ENCODE data around the gene PSG7.
"Not testable (repeated sequence)": the region's sequence is repeated elsewhere in the genome, so short reads cannot be mapped to it uniquely, and the experiment has no call there.

Gene PSG7

DNA sequence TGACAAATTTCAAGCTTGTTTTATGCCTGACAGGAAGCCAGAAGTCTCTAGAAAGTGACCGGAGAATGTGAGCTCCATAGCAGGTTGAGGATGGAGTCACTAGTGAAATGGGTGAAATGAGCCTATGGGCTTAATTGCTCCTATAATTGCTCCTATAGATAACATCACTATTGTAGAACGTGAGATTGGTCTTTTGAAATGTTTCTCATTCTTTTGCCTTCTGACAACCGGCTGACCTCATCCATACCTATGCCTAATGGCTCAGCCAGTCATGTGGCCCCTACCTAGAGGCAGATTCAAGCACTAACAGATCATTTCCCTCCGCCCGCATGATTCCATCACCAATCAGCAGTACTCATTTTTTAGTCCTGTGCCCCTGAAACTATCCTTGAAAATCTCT lies 23.5 kb downstream of the PSG7 start:
- DNase-seq, result not testable (repeated sequence)

DNA sequence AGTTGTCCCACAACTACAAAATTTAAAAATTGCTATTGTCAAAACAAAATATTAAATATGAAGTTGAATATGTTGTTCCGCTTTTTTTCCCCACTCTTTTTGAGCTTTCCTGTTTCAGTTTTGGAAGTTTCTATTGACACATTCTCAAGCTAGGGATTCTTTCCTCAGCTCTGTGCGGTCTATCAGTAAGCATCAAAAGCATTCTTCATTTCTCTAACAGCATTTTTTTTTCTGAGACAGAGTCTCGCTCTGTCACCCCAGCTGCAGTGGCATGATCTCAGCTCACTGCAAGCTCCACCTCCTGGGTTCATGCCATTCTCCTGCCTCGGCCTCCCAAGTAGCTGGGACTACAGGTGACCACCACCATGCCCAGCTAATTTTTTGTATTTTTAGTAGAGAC lies 24.1 kb downstream of the PSG7 start:
- DNase-seq, result not testable (repeated sequence)

DNA sequence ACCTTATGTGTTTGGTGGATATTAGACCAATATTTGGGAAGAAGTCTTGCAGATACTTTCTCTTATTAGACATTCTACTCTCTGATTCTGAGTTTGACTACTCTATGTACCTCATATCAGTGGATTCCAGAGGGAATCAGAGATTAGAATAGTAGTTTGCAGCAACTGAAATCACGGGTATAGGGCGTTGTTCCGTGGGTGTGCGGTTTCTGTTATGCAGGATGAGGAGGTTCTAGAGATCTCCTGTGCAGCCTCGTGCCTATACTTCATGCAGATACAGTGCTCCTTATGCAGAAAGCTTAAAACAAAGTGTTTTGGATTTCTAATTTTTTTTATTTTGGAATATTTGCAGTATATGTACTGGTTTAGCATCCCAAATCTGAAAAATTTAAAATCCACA lies 25.3 kb downstream of the PSG7 start:
- DNase-seq, result not testable (repeated sequence)

DNA sequence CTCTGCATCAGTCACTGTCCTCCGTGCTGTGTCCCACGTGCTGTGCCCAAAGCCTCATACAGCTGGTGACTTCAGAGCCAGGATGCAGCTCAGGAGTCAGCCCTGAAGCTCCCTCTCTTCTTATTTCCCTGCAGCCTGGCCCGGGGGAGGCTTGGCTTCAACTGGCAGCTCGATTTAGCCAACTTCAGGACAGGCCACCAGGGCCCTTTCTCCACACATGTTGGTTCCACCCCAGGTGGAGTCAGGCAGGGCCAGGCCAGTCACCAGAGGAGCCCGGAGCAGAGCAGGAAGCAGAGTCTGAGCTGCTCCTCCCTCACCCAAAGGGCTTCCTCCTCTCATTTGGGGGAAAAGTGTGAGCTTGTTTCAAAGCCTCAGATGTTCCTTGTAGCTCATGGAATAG lies 30.8 kb downstream of the PSG7 start:
- DNase-seq, result not testable (repeated sequence)

DNA sequence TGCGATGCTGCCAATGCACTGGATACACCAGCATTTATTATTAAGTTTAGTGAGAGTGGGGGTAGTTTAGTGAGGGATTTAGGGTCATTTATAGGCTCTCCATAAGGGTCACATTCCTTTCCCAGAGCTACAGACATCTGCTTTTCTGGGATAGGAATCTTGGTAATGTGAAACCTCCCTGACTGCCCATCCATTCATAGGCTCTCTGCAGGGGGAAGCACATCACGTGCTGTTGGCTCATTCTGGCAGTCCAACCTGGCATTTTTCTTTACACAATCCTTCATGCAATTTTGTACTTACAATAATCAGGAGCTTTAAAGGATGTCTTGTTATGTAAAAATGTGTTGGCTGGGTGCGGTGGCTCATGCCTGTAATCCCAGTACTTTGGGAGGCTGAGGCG lies 36.4 kb downstream of the PSG7 start:
- DNase-seq, result not testable (repeated sequence)

DNA sequence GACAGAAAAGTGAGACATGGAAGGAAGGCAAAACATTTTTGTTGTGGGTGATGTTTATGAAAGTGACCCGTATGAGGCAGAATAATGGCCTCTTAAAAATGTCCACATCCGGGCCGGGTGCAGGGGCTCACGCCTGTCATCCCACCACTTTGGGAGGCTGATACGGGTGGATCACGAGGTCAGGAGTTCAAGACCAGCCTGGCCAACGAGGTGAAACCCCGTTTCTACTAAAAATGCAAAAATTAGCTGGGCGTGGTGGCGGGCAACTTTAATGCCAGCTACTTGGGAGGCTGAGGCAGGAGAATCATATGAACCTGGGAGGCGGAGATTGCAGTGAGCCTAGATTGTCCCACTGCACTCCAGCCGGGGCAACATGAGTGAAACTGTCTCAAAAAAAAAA lies 37.3 kb downstream of the PSG7 start:
- not testable (repeated sequence) for DNase-seq

DNA sequence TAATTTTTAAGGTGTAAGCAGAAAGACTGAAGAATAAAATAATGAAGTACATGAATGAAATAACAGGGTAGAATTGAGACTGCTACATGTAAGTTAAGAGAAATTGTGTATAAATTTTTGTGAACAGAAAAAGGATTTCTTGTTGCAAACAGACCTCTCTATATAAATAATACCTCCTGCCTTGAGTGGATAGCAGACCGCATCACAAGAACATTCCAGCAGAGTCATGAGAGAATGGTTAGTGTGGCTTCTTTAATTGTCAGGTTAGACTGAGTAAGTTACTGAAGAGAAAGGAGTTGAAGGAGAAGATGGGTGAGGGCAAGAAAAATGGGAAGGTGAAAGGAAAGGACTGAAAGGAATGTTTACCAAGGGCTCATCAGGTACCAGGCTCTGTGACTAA lies 37.9 kb downstream of the PSG7 start:
- not testable (repeated sequence) for DNase-seq

DNA sequence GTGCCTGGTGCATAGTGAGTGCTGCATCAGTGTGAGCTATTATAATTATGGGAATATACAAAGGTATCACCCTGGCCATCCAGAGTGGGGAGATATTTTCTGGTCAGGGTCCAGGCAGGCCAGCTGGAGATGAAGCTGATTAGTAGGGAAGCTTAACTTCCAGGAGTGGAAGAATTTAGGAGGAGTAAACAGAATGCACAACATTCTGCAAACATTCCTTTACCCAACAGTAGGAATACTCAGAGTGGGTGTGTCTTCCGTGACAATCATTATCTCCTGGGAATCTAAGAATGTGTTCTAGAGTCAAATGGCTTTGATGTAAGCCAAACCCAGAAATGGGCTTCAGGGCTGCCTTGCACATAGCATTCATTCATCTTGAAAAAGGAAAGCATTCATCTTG lies 38.4 kb downstream of the PSG7 start:
- DNase-seq, result not testable (repeated sequence)

DNA sequence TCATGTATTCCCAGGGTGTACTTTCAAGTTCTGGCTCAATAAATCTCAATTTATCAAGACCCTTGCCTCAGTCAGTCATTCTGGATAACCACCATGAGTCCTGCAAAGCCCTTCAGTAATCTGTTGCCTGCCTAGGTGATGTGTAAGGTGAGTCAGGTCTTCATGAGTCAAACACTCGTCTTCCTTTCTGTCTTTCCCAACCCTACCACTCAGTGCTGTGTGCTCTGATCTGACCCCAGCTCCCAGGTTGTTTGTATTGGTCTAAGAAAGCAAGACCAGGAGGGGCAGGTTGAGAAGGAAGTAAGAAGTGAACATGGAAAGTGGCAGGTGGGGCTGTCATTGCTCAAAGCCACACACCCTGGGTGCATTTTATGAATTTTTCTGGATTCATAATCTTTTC lies 39.3 kb downstream of the PSG7 start:
- DNase-seq, result not testable (repeated sequence)

DNA sequence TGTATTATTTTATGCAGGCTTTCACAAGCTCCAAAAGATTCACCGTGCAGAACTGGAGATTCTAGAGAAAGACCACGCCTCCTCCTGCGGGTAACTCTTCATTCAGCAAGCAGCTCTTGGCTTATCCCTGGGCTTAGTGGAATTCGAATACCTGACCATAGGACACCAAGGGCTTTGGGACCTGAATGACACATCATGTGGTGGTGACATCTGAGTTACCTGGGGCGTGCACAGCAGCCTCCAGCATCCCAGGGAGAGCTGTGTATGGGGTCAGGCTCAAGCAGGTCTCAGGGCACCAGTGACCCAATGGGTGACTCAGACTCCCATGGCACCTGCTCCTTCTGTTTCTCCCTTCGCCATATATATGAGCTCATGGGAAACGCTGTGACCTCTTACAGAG lies 46.6 kb downstream of the PSG7 start:
- not testable (repeated sequence) for DNase-seq

DNA sequence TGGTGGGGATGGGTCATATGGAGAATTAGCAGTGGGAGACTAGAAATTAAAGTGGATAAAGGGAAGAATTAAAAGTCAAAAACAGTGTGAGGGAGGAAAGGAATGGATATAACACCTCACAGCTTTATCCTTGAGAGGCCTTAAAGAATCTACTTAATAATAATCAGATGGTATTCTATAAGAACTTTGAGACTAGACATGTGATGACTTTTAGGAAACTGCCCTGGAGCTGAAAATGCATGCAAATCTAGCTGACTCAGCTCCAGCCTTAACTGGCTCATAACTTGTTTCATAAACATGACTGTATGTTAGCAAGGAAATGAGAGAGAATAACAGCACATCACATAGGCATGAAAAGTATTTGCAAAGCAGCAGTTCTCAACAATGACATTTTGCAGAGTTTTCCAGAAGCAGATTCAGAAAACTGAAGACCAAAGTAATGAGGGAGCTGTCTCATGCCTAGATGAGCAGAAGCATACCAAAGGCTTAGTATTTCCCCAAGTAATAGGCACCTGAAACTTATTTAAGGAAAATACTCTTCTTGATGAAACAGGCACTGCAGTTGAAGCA lies 49.0 kb downstream of the PSG7 start:
- DNase-seq, result not testable (repeated sequence)

DNA sequence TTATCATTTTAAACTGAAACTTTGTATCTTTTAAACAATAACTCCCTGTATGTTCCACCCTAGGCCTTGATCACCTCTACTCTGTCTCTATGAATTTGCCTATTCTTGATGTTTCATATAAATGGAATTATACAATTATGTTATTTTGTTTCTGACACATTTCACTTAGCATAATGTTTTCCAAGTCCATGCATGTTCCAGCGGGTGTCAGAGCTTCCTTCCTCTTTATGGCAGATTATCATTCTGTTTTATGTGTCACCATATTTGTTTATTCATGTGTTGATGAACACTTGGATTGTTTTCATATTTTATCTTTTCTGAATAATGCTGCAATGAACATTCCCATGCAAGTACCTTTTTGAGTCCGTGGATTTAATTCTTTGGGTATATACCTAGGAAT lies 54.3 kb downstream of the PSG7 start:
- not testable (repeated sequence) for DNase-seq

DNA sequence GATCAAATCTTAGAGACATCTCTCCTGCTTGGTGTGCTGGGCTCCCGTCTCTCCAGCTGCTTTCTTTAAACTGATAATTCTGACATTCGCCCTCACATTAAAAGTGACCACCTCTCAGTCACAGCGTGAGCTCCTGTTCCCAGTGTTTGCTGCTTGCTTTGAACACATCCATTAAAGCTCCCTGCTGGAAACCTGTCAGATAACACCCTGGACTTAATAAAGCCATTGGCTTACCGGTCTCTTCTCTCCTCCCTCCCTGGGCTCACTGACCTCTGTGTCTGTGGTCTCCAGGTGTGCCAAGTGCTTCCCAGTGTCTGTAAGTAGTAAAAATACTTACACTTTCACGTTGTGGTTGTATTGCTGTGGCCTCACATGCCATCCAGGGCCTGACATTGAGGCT lies 55.0 kb downstream of the PSG7 start:
- not testable (repeated sequence) for DNase-seq

DNA sequence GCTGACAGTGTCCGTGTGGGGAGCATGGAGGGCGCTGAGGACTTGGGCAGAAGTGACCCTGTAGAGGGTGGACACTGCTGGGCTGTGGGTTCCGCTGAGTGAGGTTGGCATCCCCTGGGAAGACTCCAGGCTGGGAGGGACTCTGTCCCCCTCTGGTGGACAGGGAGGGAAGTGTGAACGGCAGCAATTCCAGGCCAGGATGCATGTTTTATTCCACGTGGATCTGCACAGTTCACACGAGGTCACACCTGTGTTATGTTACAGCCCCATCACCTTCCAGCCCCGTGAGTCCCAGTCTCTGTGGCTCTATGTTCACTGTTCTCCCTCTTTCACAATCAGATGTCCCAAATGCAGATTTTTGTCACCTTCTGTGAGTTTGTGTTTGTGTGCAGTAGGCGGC lies 55.7 kb downstream of the PSG7 start:
- peak; percentile 17 for DNase-seq

DNA sequence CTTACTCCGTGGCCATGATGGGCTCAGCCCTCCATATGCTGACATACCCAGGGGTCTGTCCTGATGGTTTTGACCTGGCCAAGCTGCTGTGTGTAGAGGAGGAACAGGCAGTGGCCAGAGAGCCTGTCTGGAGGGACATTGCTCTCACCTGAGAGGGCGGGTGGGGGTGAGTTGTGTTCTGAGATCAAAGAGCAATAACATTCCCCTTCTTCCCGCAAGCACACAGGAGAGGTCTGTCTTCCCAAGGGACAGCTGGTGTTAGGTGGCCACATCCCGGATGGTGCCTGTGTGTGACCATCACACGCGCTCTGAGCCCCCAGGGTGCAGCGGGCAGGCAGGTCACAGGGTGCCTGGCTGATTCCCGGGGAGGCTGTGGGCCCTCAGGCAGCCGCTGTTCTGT lies 56.4 kb downstream of the PSG7 start:
- DNase-seq, result not testable (repeated sequence)

DNA sequence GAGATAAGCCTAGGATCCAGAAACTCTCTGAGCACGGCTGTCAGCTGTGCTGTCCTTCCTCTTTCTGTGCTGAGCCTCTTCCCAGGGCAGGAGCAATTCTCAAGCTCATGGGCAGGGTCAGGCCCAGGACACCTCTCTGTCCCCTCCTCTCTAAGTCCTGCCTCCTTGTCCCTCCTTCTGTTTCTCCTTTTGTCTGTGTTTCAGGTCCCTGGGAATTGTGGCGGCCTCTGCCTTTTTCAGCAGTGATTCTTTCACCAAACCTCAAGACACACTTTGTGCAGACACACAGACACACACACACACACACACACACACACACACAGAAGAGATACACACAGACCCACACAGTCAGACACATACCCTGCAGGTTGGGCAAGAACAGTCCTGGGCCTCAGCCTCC lies 57.4 kb downstream of the PSG7 start, which contains the start of gene PSG1:
TSS of gene PSG1 (minus strand) at position 101 of the 400 bp plus-strand sequence. CDS start 132 bp downstream, outside the sequence.
- no peak for DNase-seq

DNA sequence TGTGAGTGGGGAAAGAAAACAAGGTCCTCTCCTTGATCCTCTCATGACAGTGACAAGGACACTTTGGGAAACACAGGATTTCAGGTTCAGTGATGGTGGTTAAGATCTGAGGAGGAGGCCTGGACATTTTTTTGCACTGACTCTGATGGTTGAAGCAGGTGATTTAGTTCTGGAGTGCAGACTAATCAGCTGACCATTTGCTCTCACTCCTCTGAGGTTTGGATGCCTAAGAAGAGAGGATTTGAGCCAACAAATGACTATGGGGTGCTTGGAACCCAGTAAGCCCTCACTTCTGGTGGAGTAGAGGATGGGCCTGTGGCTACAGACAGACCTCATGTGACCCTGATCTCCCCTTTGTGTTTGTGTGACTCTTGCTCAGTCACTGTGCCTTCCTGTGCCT lies 60.4 kb downstream of the PSG7 start:
- DNase-seq, result not testable (repeated sequence)

DNA sequence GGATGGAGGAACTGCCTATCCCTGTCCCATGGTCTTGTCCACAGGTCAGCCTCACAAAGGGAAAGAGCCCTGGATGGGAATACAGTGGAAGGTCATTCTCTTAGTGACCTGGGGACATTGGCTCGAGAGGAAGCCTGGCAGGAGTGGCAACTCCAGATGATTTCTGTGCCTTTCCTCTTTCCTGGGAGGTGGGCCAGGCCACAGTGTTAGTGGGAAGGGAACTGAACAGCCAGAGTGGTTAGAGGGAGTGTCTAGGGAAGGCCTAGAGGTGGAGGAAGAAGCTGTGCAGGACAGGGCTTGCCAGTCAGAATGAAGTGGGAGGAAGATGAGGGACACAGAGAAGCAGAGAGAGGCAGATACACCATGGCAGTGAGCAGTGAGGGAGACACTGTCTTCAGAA lies 61.1 kb downstream of the PSG7 start:
- DNase-seq, result not testable (repeated sequence)

DNA sequence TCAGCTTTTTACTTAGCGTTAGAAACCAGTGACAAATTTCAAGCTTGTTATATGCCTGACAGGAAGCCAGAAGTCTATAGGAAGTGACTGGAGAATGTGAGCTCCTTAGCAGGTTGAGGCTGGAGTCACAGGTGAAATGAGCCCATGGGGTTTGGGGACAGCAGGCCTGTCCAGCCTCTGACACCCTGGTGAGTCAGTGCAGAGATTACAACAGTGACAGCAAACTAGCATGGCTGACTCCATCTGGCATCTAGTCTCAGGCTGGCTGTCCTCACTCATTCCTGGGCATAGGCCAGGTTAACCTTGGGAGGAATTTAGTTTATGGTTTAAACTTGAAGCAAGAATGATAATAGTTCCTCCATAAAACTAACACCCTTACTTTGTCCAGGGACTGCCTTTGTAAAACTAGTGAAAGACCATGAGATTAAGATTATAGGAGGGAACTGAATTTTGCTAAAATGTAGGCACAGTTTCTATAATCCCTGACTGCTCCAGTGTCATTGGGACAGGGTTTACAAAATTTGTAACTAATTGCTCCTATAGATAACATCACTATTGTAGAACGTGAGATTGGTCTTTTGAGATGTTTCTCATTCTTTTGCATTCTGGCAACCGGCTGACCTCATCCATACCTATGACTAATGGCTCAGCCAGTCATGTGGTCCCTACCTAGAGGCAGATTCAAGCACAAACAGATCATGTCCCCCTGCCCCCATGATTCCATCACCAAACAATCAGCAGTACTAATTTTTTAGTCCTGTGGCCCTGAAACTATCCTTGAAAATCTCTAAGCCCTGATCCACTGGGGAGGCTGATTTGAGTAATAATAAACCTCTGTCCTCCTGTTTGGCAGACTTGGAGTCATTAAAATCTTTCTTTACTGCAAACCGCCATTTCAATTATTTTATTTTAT lies 61.9 kb downstream of the PSG7 start:
- DNase-seq, result not testable (repeated sequence)

DNA sequence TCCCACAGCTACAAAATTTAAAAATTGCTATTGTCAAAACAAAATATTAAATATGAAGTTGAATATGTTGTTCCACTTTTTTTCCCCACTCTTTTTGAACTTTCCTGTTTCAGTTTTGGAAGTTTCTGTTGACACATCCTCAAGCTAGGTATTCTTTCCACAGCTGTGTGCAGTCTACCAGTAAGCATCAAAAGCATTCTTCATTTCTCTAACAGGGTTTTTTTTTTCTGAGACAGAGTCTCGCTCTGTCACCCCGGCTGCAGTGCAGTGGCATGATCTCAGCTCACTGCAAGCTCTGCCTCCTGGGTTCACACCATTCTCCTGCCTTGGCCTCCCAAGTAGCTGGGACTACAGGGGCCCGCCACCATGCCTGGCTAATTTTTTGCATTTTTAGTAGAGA lies 62.9 kb downstream of the PSG7 start:
- not testable (repeated sequence) for DNase-seq
